HepG2 (cell line): ENCODE results near the gene GNG7.

ENCODE experiments used
- CEBPZ ChIP-seq: IDR thresholded peaks from 2 replicates; pipeline ENCODE4 v1.6.1; 2012; ENCODE audit warnings: low read length, improper control_type of control experiment
- MIER2 ChIP-seq: IDR thresholded peaks from 2 replicates; pipeline ENCODE4 v1.6.1; 2016; ENCODE audit warnings: missing biosample characterization, missing genetic modification reagents
- NFKB2 ChIP-seq: sonication (generic); formaldehyde crosslinking; IDR thresholded peaks from 2 replicates; pipeline ENCODE4 v1.4.0; 2020; ENCODE audit warnings: missing genetic modification reagents, borderline replicate concordance
- PRDM10 ChIP-seq: sonication (generic); formaldehyde crosslinking; IDR thresholded peaks from 2 replicates; pipeline ENCODE4 v1.4.0; 2020; ENCODE audit warnings: low read depth, missing genetic modification reagents
- ZNF780A ChIP-seq: sonication (generic); formaldehyde crosslinking; IDR thresholded peaks from 2 replicates; pipeline ENCODE4 v1.8.0; 2022; ENCODE audit warnings: mild to moderate bottlenecking, missing genetic modification reagents, moderate library complexity

- TF ChIP-seq ZNF780A (no peak), CEBPZ (no peak), NFKB2 (CRISPR knock-in tag) (no peak), MIER2 (CRISPR knock-in tag) (no peak), PRDM10 (CRISPR knock-in tag) (no peak)
Observed at GRCh38 chr19:2527686-2528085, 174.8 kb downstream of the GNG7 start.
